Measurements from ENCODE around the gene GOLGB1. TPM values are rescaled to one million over a fixed set of nuclear protein-coding genes. Genes with fewer than 3 reads are reported as not detected.
A peak's percentile ranks its signal among the peaks of the same experiment; 100 is the strongest.

GOLGB1 gene
- total RNA-seq, result 46.7 and 68.7 TPM in 2 replicates
- polyA plus RNA-seq, result 15.8 and 24.7 TPM in 2 replicates
- 17.2 and 31.0 TPM in 2 replicates for polyA plus RNA-seq (2012)
- 3.9 and 7.3 TPM in 2 replicates for polyA minus RNA-seq (ENCODE audit: low replicate concordance)

GRCh38 chr3:121749276-121750086, at the start of gene GOLGB1:
Gene GOLGB1, minus strand, starts transcription at chr3:121749741. Its CDS starts 18,770 bp downstream, at chr3:121730971.
- Histone ChIP-seq H3K4me1 (ENCODE audit: control insufficient read depth, extremely low read depth, insufficient read depth, low read length) (peaks cover 4% of the 10 kb centered on the region), H3K9ac (ENCODE audit: insufficient read depth, low read length) (peak within 1 kb of the TSS; percentile 99), H3K9me3 (ENCODE audit: control insufficient read depth, insufficient read depth, low read depth, low read length) (no peaks in the 10 kb centered on the region), H3K36me3 (ENCODE audit: control insufficient read depth, insufficient read depth, low read length) (no peaks in the 10 kb centered on the region), H3K27ac (ENCODE audit: insufficient read depth, low read length) (peak within 1 kb of the TSS; percentile 99), H3K79me2 (ENCODE audit: control insufficient read depth, insufficient read depth, low read length) (peaks cover 41% of the 10 kb centered on the region), H2AFZ (ENCODE audit: low read length) (peak within 1 kb of the TSS; percentile 79), H3K4me3 (replicated peaks in 1 of 4; ENCODE audit: control extremely low read depth in 1 of 4, insufficient read depth in 1 of 4, low read depth in 3 of 4, low read length in 4 of 4) (peak within 1 kb of the TSS; percentile 87 to 97 (median 92)), H3K27me3 (ENCODE audit: control insufficient read depth, insufficient read depth, low read length) (no peaks in the 10 kb centered on the region), H4K20me1 (ENCODE audit: control insufficient read depth, extremely low read depth, insufficient read depth, low read length) (no peaks in the 10 kb centered on the region), H3K4me2 (ENCODE audit: extremely low read depth, insufficient read depth, low read length) (peak within 1 kb of the TSS; percentile 98)
- no peak for TF ChIP-seq EZH2 (IDR thresholded peaks at IDR 0.05; ENCODE audit: low read length, missing control alignments)
- TF ChIP-seq CTCF (conservative IDR thresholded peaks at IDR 0.05 in 1 of 2, IDR thresholded peaks at IDR 0.05 in 1 of 2; ENCODE audit: low read depth in 1 of 2, low read length in 2 of 2), result no peak
- DNase-seq (ENCODE audit: low read depth in 2 of 2), result peak; percentile 100

- no peaks in the 10 kb centered on the region for H4K20me1 ChIP-seq (ENCODE audit: control insufficient read depth, extremely low read depth, insufficient read depth, low read length)
- H3K27me3 ChIP-seq (ENCODE audit: control insufficient read depth, insufficient read depth, low read length), result no peaks in the 10 kb centered on the region
- H3K9me3 ChIP-seq (ENCODE audit: control insufficient read depth, insufficient read depth, low read depth, low read length), result no peaks in the 10 kb centered on the region
- no peaks in the 10 kb centered on the region for H3K36me3 ChIP-seq (ENCODE audit: control insufficient read depth, insufficient read depth, low read length)
- TF ChIP-seq EZH2 (IDR thresholded peaks at IDR 0.05; ENCODE audit: low read length, missing control alignments) (no peak), CTCF (conservative IDR thresholded peaks at IDR 0.05 in 1 of 2, IDR thresholded peaks at IDR 0.05 in 1 of 2; ENCODE audit: low read depth in 1 of 2, low read length in 2 of 2) (no peak)
- DNase-seq (ENCODE audit: low read depth in 2 of 2), result no peak
- no peak overlapping the region for H3K4me3 ChIP-seq (replicated peaks in 1 of 4; ENCODE audit: control extremely low read depth in 1 of 4, insufficient read depth in 1 of 4, low read depth in 3 of 4, low read length in 4 of 4)
- no peak overlapping the region for H3K27ac ChIP-seq (ENCODE audit: insufficient read depth, low read length)
- no peak overlapping the region for H2AFZ ChIP-seq (ENCODE audit: low read length)
- no peaks in the 10 kb centered on the region for H3K4me1 ChIP-seq (ENCODE audit: control insufficient read depth, extremely low read depth, insufficient read depth, low read length)
- no peaks in the 10 kb centered on the region for H3K79me2 ChIP-seq (ENCODE audit: control insufficient read depth, insufficient read depth, low read length)
- H3K4me2 ChIP-seq (ENCODE audit: extremely low read depth, insufficient read depth, low read length), result no peak overlapping the region
- H3K9ac ChIP-seq (ENCODE audit: insufficient read depth, low read length), result no peak overlapping the region
These were observed 47.4 kb upstream of the GOLGB1 start for GRCh38 chr3:121796970-121797369.

GRCh38 chr3:121794264-121794983, 44.9 kb upstream of the GOLGB1 start:
- TF ChIP-seq EZH2 (IDR thresholded peaks at IDR 0.05; ENCODE audit: low read length, missing control alignments) (no peak), CTCF (conservative IDR thresholded peaks at IDR 0.05 in 1 of 2, IDR thresholded peaks at IDR 0.05 in 1 of 2; ENCODE audit: low read depth in 1 of 2, low read length in 2 of 2) (no peak)
- no peak for DNase-seq (ENCODE audit: low read depth in 2 of 2)
- H3K36me3 ChIP-seq (ENCODE audit: control insufficient read depth, insufficient read depth, low read length), result no peaks in the 10 kb centered on the region

More at GRCh38 chr3:121794264-121794983, 44.9 kb upstream of the GOLGB1 start:
- Histone ChIP-seq H2AFZ (ENCODE audit: low read length) (no peak overlapping the region), H3K4me3 (replicated peaks in 1 of 4; ENCODE audit: control extremely low read depth in 1 of 4, insufficient read depth in 1 of 4, low read depth in 3 of 4, low read length in 4 of 4) (no peak overlapping the region), H4K20me1 (ENCODE audit: control insufficient read depth, extremely low read depth, insufficient read depth, low read length) (no peaks in the 10 kb centered on the region), H3K4me2 (ENCODE audit: extremely low read depth, insufficient read depth, low read length) (no peak overlapping the region), H3K9ac (ENCODE audit: insufficient read depth, low read length) (no peak overlapping the region), H3K27ac (ENCODE audit: insufficient read depth, low read length) (no peak overlapping the region), H3K9me3 (ENCODE audit: control insufficient read depth, insufficient read depth, low read depth, low read length) (no peaks in the 10 kb centered on the region), H3K4me1 (ENCODE audit: control insufficient read depth, extremely low read depth, insufficient read depth, low read length) (no peaks in the 10 kb centered on the region), H3K27me3 (ENCODE audit: control insufficient read depth, insufficient read depth, low read length) (no peaks in the 10 kb centered on the region), H3K79me2 (ENCODE audit: control insufficient read depth, insufficient read depth, low read length) (no peaks in the 10 kb centered on the region)
